GM21447 (cell line): ENCODE data around the gene DTD2.
"Not testable (repeated sequence)": the region's sequence is repeated elsewhere in the genome, so short reads cannot be mapped to it uniquely, and the experiment has no call there.

Experiments used
- ATAC-seq: cut with Tn5 transposase; IDR thresholded peaks from one replicate; pipeline ENCODE4 v1.9.1; 2021; ENCODE audit not compliant: unreplicated experiment

The DTD2 gene

DNA sequence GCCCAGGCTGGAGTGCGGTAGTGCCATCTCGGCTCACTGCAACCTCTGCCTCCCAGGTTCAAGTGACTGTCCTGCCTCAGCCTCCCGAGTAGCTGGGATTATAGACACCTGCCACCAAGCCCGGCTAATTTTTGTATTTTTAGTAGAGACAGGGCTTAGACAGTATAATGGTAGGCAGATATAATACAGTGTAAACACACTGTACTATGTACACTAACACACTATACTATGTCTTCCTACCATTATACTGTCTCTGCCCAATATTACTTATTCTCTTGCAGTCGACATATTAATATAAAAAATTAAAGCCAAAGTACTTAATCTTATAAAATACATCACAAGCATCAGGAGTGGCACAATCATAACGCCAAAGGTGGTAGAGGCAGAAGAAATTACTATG lies 15.0 kb downstream of the DTD2 start:
- no peak for ATAC-seq

GRCh38 chr14:31441273-31442111 lies 15.8 kb downstream of the DTD2 start:
- ATAC-seq, result no peak

- ATAC-seq, result no peak
Measured at GRCh38 chr14:31440280-31440679, 17.0 kb downstream of the DTD2 start.

DNA sequence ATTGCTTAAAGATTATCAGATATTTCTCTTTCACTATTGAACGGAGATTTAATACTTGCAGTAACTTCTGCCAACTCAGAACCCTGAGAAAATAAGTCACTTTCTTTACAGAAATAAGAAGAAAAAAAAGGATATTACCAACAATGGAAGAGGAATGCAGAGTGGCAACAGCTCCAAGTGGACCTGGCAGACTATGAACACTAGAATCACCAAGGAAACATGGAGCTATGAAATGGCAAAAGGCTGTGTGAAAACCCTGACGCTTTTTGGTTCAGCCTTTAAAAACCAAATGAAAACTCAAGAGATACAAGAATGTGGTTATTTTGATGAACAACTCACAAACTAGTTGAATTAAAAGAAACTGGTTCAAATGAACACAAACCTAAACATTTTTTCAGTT lies 17.7 kb downstream of the DTD2 start:
- ATAC-seq, result no peak

- not testable (repeated sequence) for ATAC-seq
Measured at GRCh38 chr14:31437045-31437691, 20.1 kb downstream of the DTD2 start.

DNA sequence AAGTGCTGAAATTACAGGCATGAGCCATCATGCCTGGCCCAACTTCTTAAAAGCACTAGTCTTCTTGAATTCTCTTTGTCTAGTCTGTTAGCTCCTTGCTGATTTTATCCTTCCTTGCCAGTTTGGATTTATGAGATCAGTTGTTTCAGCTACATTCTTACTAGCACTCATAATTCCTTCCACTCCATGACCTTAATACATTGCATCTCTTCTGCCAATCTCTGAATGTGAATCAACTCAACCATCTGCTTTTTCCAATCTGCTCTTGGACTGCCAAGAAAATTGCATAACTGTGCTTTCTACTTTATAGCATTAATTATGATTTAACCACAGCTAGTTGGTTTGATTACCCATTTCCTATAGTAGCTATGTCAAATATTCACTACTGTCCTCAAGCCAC lies 22.0 kb downstream of the DTD2 start:
- ATAC-seq, result no peak

DNA sequence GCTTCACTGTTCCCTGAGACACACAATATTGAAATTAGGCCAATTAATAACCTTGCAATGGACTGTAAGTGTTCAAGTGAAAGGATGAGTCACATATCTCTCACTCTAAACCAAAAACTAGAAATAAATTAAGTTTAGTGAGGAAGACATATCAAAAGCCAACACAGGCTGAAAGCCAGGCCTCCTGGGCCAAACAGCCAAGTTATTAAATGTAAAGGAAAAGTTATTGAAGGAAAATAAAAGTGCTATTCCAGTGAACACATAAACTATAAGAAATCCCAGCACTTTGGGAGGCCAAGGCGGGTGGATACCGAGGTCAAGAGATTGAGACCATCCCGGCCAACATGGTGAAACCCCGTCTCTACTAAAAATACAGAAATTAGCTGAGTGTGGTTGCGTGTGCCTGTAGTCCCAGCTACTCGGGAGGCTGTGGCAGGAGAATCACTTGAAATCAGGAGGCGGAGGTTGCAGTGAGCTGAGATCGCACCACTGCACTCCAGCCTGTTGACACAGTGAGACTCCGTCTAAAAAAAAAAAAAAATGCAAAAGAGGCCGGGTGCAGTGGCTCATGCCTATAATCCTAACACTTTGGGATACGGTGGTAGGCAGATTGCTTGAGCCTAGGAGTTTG lies 26.6 kb downstream of the DTD2 start:
- ATAC-seq, result no peak

GRCh38 chr14:31429791-31430190 lies 27.5 kb downstream of the DTD2 start:
- ATAC-seq, result no peak

DNA sequence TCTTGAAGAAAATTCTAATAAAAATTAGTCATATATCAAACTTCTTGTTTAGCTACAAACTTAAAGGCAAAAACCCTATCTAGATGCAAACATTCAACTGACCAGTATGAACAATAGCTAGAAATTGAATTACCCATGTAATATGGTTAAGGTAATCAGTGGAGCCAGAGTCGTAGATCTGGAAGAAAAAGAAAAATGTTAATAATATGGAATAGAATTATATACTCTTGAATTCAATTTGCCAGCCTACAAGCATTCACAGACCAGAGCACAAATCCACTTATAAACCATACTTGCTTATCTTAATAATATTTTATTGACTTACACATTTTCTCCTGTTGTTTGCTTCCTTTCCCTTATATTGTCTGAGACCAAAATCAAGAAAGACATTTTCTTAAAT lies 29.3 kb downstream of the DTD2 start:
- ATAC-seq, result no peak

- ATAC-seq, result no peak
Measured at GRCh38 chr14:31426663-31427062, 30.6 kb downstream of the DTD2 start.

DNA sequence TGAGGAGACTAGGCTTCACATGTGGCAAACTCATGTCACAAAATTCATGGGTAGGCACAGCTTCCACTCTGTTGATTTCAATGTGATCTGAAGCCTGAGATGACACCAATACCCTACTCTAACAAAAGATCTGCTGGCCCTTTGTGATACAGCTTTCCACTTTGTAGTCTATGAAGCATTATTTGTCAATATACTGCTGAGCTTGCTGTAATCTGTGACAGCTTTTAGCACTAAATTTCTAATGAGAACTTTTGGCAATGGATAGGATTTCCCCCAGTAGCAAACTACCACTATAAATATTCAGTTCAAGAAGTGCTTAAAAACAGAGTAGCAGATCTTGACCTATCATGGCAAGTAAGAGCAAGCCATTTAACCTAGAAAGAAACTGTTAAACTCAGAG lies 31.4 kb downstream of the DTD2 start:
- no peak for ATAC-seq

GRCh38 chr14:31421200-31421599 lies 36.1 kb downstream of the DTD2 start:
- no peak for ATAC-seq

- ATAC-seq, result peak; percentile 94
Measured at GRCh38 chr14:31420319-31421111, 36.8 kb downstream of the DTD2 start, which contains the start of gene HEATR5A. Gene HEATR5A (minus strand): TSS chr14:31420550. CDS start chr14:31402975, 17,575 bp downstream.

- peak; percentile 18 for ATAC-seq
Measured at GRCh38 chr14:31419967-31420318, 37.4 kb downstream of the DTD2 start.

GRCh38 chr14:31419179-31419966 lies 37.9 kb downstream of the DTD2 start:
- ATAC-seq, result no peak

- no peak for ATAC-seq
Measured at GRCh38 chr14:31418440-31418839, 38.9 kb downstream of the DTD2 start.

GRCh38 chr14:31414190-31414833 lies 43.0 kb downstream of the DTD2 start:
- ATAC-seq, result no peak

DNA sequence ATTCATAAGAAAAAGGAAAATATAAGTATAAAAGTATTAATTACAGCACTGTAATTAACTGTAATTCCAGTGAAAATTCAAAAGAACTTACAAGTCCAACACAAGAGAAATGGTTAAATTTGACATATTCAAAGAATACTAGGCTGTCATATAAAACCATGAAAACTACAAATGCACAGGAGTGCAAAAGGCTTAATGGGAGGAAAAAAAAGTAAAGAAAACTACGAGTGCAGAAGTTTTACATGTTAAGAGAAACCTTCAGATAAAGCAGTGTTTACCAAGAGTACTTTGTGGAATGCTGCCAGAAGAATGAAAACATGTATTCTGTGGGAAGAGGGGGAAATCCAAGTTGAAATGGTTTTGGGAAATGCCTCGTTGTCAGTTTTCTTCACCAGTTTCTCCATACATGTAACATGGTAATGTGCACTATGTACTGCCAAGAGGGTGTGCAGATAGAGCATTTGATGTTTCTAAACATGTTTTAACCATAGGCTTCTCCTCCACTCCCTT lies 46.0 kb downstream of the DTD2 start:
- no peak for ATAC-seq

GRCh38 chr14:31410048-31410650 lies 47.2 kb downstream of the DTD2 start:
- no peak for ATAC-seq
